Common myeloid progenitor, CD34-positive (primary cell): Measurements from ENCODE around the gene FOXP1.

Source experiments
- CTCF ChIA-PET: fragments of 350-600 bp; sonication (Branson Sonifier 250); formaldehyde crosslinking; loops from one replicate; lab custom pipeline; 2021; ENCODE audit warnings: antibody characterized with exemption; lab: Charles Lee
- POLR2A ChIA-PET: fragments of 350-600 bp; sonication (Branson Sonifier 250); formaldehyde crosslinking; loops from one replicate; lab custom pipeline; 2021; ENCODE audit warnings: antibody characterized with exemption; lab: Charles Lee
- DNase-seq, 3 donors: peaks; one replicate each; pipeline versions ENCODE4 v3.0.0 to v3.0.0-alpha.2; 2013
- H3K27ac ChIP-seq, 2 experiments: 1 replicate in 1 of 2; 2 replicates in 1 of 2; pipeline ENCODE4 v1.7.0; 2013; ENCODE audit warnings: inconsistent platforms in 2 of 2, low read length in 2 of 2, mild to moderate bottlenecking in 2 of 2, low read depth in 1 of 2, moderate library complexity in 1 of 2; ENCODE audit not compliant: severe bottlenecking in 2 of 2, insufficient read depth in 1 of 2, poor library complexity in 1 of 2
- H3K27me3 ChIP-seq, 5 experiments: replicated peaks in 2 of 5; 1 replicate in 3 of 5; 2 replicates in 2 of 5; pipeline versions ENCODE4 v1.6.1 to v1.7.0; 2013; ENCODE audit warnings: low read length in 4 of 5, mild to moderate bottlenecking in 2 of 5, moderate library complexity in 2 of 5, inconsistent platforms in 1 of 5; ENCODE audit not compliant: insufficient read depth in 5 of 5, control insufficient read depth in 4 of 5
- H3K36me3 ChIP-seq, 4 experiments: 1 replicate in 2 of 4; 2 replicates in 2 of 4; pipeline versions ENCODE4 v1.6.1 to v1.7.0; 2013; ENCODE audit warnings: low read length in 3 of 4, control low read depth in 1 of 4, mild to moderate bottlenecking in 1 of 4; ENCODE audit not compliant: control insufficient read depth in 4 of 4, insufficient read depth in 4 of 4
- H3K4me1 ChIP-seq, 4 experiments: 1 replicate in 3 of 4; 2 replicates in 1 of 4; pipeline versions ENCODE4 v1.6.1 to v1.7.1; 2013; ENCODE audit warnings: low read length in 3 of 4, mild to moderate bottlenecking in 3 of 4, control low read depth in 1 of 4, inconsistent platforms in 1 of 4, moderate library complexity in 1 of 4; ENCODE audit not compliant: control insufficient read depth in 4 of 4, insufficient read depth in 4 of 4; ENCODE audit errors: control extremely low read depth in 1 of 4
- H3K4me3 ChIP-seq, 7 experiments: 1 replicate in 4 of 7; 2 replicates in 3 of 7; pipeline versions ENCODE4 v1.5.1 to v1.7.0; 2013; ENCODE audit warnings: mild to moderate bottlenecking in 7 of 7, low read length in 6 of 7, moderate library complexity in 6 of 7, inconsistent platforms in 2 of 7, low read depth in 2 of 7, control low read depth in 1 of 7; ENCODE audit not compliant: insufficient read depth in 4 of 7, control insufficient read depth in 1 of 7; ENCODE audit errors: extremely low read depth in 1 of 7
- H3K9me3 ChIP-seq, 5 experiments: 1 replicate in 4 of 5; 2 replicates in 1 of 5; pipeline versions ENCODE4 v1.6.1 to v1.7.1; 2013; ENCODE audit warnings: low read length in 4 of 5, mild to moderate bottlenecking in 2 of 5, inconsistent platforms in 1 of 5, low read depth in 1 of 5, moderate library complexity in 1 of 5; ENCODE audit not compliant: control insufficient read depth in 4 of 5, insufficient read depth in 2 of 5; ENCODE audit errors: control extremely low read depth in 1 of 5
- WGBS: methylation state at CpG from one replicate; pipeline ENCODE4 v1.1.5; 2013; ENCODE audit not compliant: insufficient coverage; 5-methylcytosine and 5-hydroxymethylcytosine counted together

The FOXP1 gene

DNA sequence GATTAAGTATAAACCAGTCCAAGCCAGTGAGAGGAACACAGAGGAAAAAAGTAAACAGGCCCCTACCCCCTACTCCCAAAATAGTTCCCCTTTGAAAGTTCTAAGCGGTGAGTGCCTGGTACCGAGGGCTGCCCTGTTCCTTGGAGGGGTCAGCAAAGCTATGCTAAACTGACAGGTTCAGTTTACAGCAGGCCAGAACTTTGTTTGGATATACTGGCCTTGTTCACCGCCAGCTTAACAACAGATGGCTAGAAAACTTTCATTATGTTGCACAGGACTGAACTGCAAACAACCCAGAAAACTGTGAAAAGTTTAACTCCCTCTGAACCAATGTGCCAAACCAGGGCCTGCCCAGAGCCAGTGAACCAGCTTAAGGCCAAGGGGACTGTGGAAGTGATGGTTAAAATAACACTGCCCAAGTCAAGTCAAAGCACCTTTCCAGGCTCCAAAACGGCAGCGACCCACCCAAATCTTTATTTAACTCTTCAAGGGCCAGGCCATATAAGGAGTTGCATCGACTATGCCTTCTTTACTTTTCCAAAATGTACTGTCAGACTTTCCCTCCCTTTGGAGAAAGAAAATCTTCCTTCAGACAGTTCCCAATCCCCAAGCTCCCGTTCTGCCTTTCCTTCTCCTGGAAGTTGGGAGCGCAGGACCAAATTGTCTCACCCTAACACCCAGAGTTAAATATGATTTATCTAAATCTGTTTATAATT lies 448.0 kb downstream of the FOXP1 start:
- H3K4me1 ChIP-seq: peaks cover 2 to 36% (median 21%) of the 10 kb centered on the region in 4 experiments
- ChIA-PET POLR2A (no interaction called here), CTCF (interaction anchor here (0.7 to 1.9 kb wide), 6 partner anchors 8 to 240 kb away, joined by 3 to 6 read pairs (median 3); no protein-coding TSS in a partner anchor)
- DNase-seq: no peak
- H3K4me3 ChIP-seq: no peak overlapping the region
- no peaks in the 10 kb centered on the region for H3K36me3 ChIP-seq
- H3K9me3 ChIP-seq: no peaks in the 10 kb centered on the region
- H3K27me3 ChIP-seq: no peaks in the 10 kb centered on the region
- 83% methylated on average over 5 of the region's 8 CpGs for WGBS
- no peak overlapping the region for H3K27ac ChIP-seq

DNA sequence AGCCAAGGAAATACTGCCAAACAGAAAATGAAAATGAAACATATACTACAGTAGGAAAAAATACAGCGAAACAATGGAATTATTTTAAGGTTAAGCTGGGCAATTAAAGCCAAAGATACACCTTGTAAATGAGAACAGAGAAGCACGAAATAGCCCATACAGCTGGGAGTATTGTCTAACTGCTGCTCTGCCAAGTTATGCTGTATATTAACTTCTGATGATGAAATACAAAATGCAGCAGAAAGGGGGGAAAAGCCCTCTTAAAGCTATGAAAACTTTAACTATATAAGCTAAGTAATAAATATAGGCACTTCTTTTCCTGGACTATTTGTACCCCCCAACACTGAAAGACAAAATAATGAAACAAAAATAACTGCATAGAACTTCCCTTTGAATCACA lies 449.0 kb downstream of the FOXP1 start:
- Histone ChIP-seq H3K36me3 (no peaks in the 10 kb centered on the region), H3K27me3 (no peaks in the 10 kb centered on the region), H3K4me3 (no peak overlapping the region), H3K4me1 (peaks cover 10 to 43% (median 23%) of the 10 kb centered on the region in 4 experiments), H3K9me3 (no peaks in the 10 kb centered on the region), H3K27ac (no peak overlapping the region)
- no CpG with 5 or more reads among the region's 2 CpGs for WGBS
- no peak for DNase-seq
- POLR2A ChIA-PET: no interaction called here
- CTCF ChIA-PET: interaction anchor here (1.0 to 1.9 kb wide), 4 partner anchors 9 to 241 kb away, joined by 3 to 6 read pairs (median 4); no protein-coding TSS in a partner anchor

DNA sequence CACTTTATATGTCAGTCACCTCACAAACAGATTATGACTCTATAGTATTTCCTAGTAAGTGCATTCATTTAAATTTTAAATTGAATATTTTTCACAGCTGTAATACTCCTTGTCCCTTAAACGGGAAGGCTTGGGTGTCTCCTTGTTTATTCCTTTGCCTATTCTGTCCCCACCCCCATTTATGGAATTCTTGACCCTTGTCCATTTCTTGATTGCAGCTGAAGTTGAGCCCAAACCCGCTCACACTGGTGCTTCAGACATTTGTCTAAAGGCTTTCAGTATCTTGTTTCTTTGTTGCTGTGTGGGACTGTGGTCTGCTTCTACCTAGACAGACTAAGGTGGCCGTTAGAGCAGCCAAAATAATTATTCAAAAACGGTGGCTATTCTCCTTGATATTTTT lies 449.7 kb downstream of the FOXP1 start:
- H3K36me3 ChIP-seq: no peaks in the 10 kb centered on the region
- no peak for DNase-seq
- H3K4me1 ChIP-seq: peaks cover 14 to 48% (median 27%) of the 10 kb centered on the region in 4 experiments
- ChIA-PET CTCF (interaction anchor here (1.4 to 1.9 kb wide), 2 partner anchors 28 to 65 kb away, joined by 4 to 6 read pairs; no protein-coding TSS in a partner anchor), POLR2A (no interaction called here)
- no peak overlapping the region for H3K27ac ChIP-seq
- no peaks in the 10 kb centered on the region for H3K27me3 ChIP-seq
- 90% methylated on average over 4 of the region's 4 CpGs for WGBS
- H3K4me3 ChIP-seq: no peak overlapping the region
- H3K9me3 ChIP-seq: no peaks in the 10 kb centered on the region

DNA sequence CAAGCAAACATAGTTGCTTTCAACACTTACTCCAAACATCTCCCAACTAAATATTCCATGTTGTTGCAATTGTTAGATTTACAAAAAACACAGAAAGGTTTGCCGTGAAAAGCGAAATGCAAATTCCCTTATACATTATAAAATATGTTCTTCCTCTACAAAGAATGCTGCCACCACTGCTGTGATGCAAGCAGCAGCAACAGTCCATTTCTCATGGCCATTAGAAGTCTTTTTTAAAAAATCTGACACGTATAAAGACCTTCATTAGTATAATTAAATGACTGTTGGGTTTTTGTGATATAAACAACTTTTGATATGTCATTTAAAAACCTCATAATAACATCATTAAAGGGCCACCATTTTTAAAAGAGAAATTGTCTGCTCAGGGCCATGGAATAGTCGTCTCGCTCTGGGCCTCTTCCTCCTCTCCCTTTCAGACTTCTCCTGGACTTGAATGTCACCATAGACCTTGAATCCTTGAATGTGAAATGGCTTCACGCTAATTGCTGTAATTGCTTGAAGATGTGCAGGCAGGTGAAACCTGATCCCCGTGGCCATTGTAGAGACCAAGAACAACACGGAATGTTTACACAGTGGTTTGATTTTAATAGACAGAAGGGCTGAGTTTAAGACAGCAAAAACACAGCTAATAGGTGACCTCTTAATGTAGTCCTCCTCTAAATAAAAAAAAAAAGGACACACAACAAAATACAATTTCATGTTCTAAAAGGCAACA lies 450.4 kb downstream of the FOXP1 start:
- Histone ChIP-seq H3K4me3 (no peak overlapping the region), H3K27me3 (no peaks in the 10 kb centered on the region), H3K9me3 (no peaks in the 10 kb centered on the region), H3K36me3 (no peaks in the 10 kb centered on the region), H3K4me1 (peaks cover 18 to 55% (median 34%) of the 10 kb centered on the region in 4 experiments), H3K27ac (peak overlapping the region in 1 of 2 experiments; percentile 95)
- no peak for DNase-seq
- CTCF ChIA-PET: interaction anchor here (1.1 to 1.4 kb wide), 3 partner anchors 10 to 29 kb away, joined by 3 to 4 read pairs (median 4); no protein-coding TSS in a partner anchor
- 92% methylated on average over 5 of the region's 8 CpGs for WGBS
- POLR2A ChIA-PET: interaction anchor here (0.6 kb wide), 1 partner anchor 102 kb away, joined by 3 read pairs; no protein-coding TSS in a partner anchor

DNA sequence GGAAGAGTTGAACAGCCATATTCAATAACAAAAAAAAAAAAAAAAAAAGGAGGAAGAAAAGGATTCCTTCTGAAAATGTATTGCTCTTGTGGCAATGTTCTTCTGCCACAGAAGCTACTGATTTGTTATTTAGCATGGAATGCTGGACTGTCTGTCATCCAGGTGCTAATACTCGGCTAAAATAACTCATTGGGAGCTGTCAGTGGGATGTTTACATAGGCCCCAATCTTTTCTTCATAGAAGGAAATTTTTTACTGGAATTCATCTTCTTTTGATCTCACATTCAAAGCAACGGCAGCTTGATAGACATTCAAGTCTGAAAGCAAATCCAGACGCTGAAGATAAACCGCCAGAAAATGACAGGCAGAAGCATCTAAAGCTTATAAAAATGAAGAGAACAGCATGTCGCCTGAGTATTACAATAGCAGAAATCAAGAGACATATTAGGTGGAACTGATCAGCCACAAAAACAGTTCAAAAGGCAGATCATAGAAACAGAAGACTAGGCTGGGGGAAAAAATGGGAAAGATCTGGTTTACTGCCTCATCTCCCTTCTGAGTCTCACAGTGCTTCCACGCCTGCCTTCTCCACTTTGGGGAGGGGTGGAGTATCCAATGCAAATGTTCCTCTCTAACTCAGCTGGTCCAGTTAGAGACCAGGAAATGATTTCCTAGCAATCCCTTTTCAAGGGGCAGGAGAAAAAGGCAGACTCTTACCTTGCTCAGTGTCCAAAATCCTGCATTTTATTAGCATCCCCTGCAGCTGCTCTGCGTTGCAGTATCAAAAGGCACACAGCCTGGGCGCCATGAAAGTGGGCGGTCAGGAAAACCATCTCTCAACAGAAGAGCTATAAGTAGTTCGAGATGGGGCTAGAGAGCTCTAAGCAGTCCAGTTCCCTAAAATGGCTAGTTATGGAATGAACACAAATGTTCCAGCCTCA lies 451.9 kb downstream of the FOXP1 start:
- H3K36me3 ChIP-seq: no peaks in the 10 kb centered on the region
- peak in 2 of 3 donors; percentile 28 to 36 for DNase-seq
- H3K9me3 ChIP-seq: no peaks in the 10 kb centered on the region
- H3K4me3 ChIP-seq: peak overlapping the region in 4 of 7 experiments; percentile 2 to 87 (median 75)
- peaks cover 25 to 70% (median 48%) of the 10 kb centered on the region in 4 experiments for H3K4me1 ChIP-seq
- CTCF ChIA-PET: interaction anchor here (0.8 to 2.0 kb wide), 9 partner anchors 8 to 641 kb away, joined by 3 to 7 read pairs (median 3); no protein-coding TSS in a partner anchor
- 96% methylated on average over 9 of the region's 10 CpGs for WGBS
- peak overlapping the region; percentile 83 to 95 for H3K27ac ChIP-seq
- POLR2A ChIA-PET: interaction anchor here (0.6 to 1.7 kb wide), 4 partner anchors 30 to 453 kb away, joined by 3 to 6 read pairs (median 5); no protein-coding TSS in a partner anchor
- H3K27me3 ChIP-seq: no peaks in the 10 kb centered on the region
